Activated CD8-positive, alpha-beta memory T cell treated with anti-CD3 and anti-CD28 coated beads, Interleukin-2, amount 50 U/mL, for 24 hours (primary cell): Measurements from ENCODE around the gene CRYL1.

Experiments used
- DNase-seq: peaks from one replicate; pipeline ENCODE4 v3.0.0-alpha.2; 2020; ENCODE audit errors: extremely low read depth

CRYL1 gene

DNA sequence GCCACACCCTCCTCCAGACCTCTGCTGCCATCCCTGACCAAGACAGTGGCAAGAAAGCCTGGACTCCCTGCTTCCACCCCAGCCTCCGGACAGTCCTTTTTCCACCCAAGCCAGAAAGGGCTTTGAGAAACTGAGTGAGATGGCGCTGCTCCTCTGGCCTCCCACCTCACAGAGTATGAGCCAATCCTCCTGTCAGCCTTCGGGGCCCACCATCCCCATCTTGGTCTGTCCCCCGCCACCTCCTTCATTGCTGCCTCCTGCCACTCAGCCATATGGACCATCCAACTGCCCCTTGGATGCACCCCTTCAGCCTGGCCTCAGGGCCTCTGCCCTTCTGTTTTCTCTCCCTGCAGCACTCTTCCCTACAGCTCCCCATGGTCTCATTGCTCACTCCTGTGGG lies 125.7 kb downstream of the CRYL1 start:
- no peak for DNase-seq

DNA sequence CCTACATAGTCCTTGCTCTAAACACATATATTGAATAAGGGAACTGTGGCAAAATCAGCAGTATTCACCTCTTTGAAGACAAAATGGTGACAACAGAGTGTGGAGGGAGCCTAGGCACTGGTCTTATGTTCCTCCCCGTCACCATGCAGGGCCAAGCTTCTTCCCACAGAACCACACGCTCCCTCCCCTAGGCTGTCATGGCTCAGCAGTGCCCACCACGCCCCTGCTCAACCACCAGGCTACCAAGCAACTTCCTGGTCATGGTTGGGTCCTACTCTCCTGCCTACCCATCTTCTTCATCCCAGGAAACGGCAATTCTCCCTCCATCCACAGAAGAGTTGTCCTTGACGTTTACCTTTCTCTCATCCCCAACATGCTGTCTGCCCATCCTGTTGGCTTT lies 126.1 kb downstream of the CRYL1 start:
- no peak for DNase-seq

DNA sequence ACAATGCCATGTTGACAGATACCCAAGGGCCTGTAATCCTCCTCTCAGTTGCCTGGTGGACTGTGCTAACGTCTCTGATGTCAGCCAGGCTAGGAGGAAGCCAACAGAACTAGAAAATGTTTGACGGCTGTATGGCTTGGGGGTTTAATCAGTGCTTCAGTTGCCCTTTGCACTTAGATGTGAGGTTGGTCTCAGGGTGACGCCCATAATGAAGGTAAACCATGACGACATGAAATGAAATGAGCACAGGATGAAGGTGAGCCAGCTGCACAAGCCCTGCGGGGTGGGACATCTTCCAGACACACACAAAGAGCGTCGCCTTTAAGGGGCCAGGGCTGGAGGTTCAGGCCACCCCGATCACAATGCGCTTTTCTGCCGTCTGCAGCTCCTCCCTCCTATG lies 127.2 kb downstream of the CRYL1 start:
- no peak for DNase-seq

DNA sequence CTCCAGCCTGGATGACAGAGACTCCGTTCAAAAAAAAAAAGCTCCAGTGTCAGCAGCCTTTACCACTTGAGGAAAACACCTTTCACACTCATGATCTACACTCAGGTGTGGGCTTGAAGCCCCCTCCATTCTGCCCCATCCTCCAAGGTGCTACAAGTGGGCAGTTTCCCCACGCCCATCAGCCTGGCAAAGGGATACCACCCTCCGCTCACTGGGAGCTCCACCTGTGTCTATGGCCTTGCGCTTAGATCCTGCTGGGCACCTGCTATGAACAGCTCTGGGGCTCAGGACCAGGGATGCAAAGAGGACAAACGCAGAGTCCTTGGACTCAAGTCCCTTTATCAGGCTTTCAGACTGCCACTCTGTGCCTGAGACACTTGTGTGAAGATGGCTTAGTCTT lies 127.8 kb downstream of the CRYL1 start:
- DNase-seq: no peak

DNA sequence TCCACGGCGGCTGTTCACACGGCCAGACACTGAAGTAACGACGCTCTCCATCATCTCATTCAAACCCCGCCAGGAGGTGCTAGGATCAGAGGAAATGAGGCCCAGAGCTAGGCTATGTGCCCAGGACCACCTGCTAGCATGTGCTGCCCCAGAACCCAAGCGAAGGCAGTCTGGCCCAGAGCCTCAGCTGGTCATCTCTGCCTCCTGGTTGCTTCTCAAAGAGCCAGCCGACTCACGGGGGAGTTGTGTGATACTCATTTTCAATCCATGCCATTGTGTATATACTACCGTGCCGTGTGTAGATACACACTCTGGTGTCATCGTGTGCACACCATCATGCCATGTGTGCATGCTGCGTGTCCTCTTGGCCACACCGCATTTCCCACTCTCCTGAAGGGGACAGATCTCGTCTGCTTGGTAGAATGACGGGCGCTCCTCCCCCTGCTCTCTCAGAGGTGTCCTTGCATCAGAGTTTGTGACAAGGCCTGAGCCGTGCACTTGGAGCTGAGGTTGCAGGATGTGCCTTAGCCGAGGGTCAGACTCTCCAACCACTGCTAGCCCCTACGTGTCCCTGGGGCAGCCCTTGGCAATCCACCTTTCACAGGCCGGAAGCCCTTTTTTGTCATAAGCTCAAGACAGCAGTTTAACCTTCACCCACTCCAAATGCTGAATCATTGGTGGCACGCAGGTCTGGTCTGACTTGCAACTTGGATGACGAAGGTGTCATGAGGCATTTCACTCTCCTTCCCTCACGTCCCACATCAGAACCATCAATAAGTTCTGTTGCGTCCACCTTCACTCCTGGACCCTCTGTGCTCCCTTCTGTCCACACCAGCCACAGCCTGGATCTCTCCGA lies 130.4 kb downstream of the CRYL1 start:
- DNase-seq: no peak

DNA sequence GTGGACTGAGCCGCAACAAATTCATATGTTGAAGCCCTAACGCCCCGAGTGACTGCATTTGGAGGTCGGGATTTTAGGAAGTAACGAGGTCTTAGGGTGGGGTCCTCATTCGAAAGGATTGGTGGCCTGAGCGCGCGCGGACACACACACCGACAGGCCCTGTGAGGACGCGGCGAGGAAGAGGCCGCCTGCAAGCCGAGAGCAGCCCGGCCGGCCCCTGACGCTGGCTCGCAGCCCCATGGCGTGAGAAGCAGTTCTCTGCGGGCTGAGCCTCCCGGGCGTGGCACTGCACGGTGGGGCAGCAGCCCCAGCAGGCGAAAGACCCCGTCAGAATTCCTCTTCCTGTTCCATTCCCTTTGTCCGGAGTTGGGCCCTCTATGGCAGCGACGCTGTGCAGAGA lies 131.2 kb downstream of the CRYL1 start:
- DNase-seq: no peak

DNA sequence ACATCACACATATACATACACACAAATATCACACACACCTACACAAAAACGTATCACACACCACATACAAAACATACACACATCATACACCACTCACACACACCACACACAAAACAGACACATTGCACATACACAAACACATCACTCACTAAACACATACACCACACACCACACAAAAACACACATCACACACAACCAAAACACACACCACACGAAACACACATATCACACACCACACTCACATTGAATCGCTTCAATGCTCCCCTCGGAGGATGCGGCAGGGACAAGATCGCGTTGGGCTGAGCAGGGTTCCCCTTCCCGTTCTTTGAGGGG lies 131.5 kb downstream of the CRYL1 start:
- DNase-seq: no peak

DNA sequence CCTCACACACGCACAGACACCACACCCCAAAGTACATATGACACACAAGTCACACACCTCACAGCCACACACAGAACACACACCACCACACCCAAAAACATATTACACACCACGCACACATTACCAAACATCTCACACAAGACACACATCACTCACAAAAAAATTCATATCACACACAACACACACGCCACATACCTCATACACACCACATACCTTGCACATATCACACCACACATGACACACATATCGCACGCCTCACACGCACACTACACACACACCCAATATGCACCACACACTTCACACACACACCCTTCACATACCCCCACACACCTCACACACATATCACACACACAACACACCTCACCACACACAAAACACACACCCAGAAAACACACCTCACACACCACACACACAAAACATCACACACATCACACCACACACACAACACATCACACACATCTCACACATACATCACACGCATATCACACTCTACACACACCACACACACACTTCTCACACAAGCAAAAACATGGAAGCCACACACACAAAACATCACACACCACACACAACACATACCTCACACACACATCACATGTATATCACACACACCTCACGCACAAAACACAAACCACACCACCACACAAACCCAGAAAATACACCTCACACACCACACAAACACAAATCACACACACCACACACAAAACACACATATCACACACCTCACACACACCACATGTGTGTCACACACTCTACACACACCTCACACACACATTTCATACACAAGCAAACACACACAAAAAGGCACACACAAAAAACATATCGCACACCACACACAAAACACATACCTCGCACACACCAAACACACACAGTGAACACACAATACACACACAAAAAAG lies 132.1 kb downstream of the CRYL1 start:
- DNase-seq: no peak

DNA sequence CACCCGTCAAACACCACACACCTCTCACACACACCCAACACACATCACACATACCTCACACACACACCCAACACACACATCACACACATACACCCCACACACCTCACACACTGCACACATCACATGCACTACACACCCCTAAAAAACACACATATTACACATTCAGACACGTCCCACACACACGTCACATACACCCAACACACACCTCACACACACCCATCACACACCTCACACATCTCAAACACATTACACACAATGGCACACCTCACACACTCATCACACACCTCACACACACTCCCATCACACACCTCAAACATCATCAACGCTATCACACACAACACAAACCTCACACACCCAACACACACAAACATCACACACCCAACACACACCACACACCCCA lies 133.1 kb downstream of the CRYL1 start:
- DNase-seq: no peak

DNA sequence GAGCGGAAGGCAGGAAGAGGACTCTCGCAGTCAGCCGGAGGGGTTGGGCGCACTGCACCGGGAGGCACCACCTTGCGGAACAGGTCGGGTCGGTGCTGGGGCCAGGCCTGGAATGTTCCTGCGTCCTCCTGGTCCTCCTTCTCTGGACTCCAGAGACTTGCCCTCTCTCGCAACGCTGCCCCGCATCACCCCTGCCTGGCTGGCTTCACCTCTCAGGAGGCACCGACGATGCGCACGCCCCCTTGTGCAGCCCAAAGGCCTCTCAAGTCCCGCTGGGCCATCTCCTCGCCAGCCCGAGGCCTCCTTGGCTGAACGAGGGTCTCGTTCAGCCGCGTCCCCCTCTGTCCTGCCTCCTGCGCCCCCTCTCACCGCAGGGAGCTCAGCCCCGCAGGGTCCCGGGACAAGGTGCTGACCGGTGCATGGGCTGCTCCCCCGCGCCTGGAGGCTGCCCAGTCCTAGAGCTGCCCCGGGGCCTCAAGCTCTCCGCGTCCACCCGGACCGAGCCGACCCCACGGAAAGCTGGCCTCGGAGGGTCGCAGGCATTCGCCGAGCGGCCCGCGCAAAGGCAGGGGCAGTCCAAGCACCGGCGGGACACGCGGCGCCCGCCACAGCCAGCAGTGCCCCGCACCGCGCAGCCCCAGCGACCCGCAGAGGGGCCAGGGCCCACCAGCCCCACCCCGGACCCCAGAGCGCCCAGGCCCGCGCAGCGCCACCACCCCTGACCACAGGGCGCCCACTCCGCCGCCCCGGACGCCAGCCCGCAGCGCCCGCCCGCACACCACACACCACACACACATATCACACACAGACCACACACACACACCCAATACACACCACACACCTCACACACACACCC lies 133.8 kb downstream of the CRYL1 start:
- no peak for DNase-seq

DNA sequence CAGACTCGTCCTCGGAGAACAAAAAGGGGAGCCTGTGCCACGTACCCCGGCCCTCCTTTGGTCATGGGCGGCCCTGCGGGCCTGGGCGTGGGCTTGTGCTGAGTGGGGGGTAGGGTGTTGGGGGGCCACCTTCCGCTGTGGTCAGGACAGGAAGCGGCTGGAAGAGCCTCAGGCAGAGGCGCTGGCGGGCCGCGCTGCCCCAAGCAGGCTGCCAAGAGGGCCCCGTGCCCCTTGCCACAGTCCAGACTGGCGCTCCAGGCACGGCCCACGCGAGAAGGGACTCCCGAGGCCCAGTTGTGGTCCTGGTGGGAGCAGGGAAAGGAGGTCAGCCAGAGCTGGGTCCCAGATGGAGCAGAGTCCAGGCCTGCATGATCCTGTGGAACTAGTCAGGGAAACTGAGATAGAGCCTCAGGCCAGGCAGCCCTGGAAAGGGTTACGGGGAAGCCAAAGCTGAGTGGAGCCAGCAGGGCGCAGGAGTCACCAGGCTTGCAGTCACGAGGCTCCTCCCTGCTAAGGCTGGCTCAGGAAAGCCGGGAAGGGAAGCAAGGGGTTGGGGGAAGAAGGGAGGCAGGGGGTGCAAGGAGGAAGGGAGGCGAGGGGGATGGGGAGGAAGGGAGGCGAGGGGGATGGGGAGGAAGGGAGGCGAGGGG lies 135.0 kb downstream of the CRYL1 start:
- DNase-seq: no peak

DNA sequence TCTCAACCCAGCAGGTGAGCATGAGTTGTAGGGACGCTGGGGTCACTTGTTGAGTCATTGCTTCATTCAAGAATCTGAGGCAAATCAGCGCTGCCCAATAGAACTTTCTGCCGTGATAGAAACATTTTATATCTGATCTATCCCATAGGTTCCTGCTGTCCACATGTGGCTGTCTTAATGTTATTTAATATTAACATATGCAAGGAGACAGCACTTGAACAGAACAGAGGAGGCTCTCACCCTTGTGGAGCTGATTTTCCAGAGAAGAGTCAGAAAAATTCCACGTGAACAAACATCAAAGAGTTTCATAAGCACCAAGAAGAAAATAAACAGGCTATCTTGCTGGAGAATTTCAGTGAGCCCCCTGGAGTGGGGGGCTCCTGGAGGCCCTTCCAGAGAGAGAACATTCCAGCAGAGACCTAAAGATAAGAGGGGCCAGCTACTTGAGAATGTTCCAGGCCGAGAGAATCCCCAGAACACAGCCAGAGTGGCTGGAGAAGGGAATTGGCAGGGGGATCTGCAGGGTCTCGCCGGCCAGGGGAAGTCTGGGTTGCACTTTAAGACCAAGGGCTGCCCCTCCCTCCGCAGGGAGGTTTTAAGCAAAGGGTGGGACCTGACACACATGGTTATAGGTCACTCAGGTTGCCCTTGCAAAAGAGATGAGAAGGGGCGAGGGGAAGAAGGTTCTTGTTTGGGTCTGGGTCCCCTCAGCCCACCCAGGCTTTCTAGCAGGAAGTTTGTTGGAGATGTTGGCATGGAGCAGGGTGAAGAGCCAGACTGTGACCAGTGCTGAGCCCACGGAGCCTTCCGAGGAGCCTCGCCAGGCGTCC lies 135.7 kb downstream of the CRYL1 start:
- DNase-seq: no peak

DNA sequence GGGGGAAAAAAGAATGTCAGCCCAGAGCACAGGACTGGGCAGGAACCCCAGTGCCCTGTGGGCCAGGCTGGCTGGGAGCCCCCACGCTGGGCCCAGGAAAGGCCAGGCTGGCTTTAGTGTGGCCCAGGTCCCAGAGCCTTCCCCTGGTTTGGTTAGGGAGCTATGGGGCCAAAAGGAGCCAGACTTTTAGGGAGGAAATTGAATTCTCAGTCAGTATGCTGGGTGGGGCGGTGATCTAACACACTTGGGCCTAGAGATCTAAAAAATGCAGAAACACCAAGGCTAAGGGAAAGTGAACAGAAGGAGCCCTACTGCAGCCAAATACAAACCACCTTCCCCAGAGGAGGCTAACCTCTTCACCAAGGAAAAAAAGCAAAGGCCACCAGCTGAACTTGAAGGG lies 137.5 kb downstream of the CRYL1 start:
- no peak for DNase-seq

DNA sequence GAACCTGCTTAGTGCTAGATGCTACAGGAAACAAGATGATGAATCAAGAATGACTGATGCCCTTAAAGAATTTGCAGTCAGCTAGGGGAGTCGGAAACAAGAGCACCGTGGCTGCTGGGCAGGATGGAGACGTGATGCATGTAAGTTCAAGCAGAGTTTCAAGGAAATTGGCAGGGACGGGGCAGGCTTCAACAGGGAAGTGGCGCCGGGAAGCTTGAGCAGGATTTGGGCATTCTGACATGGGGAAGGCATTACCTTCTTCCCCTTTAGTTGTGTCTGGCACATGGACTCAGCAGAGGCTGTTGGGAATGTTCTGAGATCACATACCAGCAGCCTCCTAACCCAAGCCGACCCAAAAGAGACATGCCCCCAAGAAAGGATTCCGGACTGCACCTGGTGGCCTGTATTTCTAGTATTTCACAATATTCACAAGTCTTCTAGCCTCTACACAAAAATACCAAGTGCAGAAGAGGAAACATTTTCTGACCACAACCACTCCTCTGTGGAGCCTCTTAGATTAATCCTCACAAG lies 138.2 kb downstream of the CRYL1 start:
- no peak for DNase-seq

DNA sequence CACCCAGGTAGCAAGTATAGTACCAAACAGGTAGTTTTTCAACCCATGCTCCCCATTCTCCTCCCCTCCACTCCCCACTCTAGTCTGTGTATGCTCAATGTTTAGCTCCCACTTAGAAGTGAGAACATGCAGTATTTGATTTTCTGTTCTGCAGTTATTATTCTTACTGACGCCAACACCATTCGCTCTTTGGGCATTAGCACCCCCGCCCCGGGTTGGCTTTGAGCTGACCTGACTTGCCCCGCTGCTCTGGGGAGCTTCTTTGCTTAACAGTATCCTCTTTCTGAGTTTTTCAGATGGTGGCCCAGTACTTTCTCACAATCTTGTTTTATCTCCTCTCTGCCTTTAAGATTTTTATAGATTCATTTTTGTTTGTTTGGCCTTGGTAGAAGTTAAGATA lies 138.7 kb downstream of the CRYL1 start:
- DNase-seq: no peak

DNA sequence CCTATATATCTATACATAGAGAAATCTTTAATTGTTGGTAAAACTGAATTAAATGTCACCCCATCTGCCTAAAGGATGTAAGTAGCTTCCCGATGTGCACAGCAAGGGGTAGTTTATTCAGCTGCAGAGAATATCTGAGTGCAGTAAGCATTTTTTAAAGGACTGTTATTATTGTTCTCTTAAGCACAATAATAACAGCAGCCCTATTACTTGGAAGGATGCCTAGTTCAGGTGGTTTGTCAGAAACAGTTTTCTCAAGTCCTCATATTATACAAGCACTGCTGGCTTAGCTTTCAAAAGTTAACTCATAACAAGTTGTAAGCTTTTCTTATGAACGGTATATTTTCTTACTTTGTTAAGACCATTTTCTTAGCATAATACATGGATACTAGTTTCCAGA lies 142.6 kb downstream of the CRYL1 start:
- DNase-seq: no peak

DNA sequence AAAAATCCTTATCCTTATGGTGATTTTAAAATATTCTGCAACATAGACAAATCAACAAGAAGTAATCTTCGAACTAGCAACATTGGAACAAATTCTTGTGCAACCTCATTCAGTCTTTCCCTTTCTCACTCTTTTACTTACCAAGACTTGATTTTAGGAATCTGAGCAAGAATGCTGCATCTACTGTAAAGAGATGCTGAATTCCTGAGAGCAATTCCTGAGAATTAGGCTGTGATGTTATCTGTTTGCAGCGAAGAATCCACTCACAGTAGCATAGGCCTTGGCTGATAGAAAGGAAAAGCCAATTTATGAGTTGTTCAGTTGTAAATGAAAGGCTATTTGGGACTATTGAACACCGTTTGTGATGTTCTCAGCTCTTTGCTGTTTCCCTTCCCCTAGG lies 144.3 kb downstream of the CRYL1 start:
- DNase-seq: no peak

DNA sequence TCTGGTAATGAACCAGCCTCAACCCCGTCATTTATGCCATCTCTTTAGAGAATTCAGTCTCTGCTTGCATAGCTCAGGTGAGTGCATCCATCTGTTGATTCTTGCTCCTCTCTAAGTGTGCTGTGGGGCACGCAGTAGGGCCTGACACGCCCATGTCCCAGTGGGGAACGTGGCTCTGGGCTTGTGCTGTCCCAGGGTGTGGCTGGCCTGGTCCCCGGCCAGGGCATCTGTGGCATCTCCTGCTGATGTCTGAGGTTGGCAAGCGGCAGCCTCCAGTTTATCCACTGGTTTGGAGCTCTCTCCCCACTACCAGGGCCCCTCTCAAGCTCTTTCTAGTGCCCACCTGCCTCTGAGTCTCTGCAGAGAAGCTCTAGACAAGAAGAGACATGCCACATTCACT lies 146.9 kb downstream of the CRYL1 start:
- DNase-seq: no peak

DNA sequence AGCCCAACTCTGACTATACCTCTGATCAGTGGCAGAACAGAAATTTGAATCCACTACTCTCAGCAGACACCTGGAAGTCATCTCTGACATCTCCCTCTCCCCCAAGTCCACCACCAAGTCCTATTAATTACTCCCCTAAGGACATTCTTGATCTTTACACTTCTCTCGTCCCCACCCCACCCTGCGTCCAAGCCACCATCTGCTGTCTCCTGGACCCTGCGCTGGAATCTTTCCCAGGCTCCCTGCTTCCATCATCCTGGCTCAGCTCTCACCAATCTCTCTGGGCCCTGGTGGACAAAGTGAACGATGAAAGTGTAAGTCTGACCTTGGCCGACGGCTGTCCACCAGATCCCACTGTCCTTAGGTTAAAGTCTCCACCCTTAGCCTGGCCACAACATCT lies 147.9 kb downstream of the CRYL1 start:
- DNase-seq: no peak

DNA sequence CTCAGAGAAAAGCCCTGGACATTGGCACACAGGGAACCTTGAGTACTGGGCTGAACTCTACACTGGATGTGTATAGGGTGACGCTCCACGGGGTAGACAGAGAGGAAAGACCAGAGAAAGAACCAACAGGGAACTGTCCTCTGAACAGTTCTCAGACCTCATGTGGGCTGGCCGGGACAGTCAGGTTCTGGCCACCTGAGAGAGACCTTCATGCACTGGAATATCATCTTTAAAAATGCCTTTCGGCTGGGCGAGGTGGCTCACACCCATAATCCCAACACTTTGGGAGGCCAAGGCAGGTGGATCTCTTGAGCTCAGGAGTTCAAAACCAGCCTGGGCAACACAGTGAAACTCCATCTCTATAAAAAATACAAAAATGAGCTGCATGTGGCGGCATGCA lies 149.8 kb downstream of the CRYL1 start:
- DNase-seq: no peak

DNA sequence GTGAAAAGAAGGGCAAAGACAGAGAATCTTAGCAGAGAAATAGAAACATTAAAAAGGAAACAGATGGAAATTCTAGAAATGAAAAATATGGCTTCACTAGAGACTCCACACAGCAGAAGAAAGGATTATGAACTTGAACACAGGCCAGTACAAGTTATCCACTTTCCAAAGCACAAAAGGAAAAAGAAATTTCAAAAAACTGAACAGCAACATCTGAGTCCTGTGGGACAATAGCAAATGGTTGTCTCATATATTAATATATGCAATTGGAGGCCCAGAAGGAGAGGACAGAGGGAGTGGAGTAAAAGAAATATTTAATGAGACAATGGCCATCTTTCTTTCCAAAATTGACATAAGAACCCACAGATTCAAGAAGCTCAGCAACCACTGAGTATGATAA lies 151.8 kb downstream of the CRYL1 start:
- DNase-seq: no peak
